OCI-LY3 (cell line): ENCODE results near the gene PILRB.

Experiments
- EZH2phosphoT487 ChIP-seq: fragments of 200-600 bp; shearing (Covaris generic); IDR thresholded peaks from 2 replicates; pipeline ENCODE4 v1.6.1; 2018; ENCODE audit warnings: antibody characterized with exemption, mixed run types, low read depth
- TF ChIP-seq, protein P1 (sequence below): fragments of 200-600, 300-600 bp; sonication (generic); IDR thresholded peaks from 2 replicates; pipeline ENCODE4 v1.5.1; 2014; ENCODE audit warnings: antibody characterized with exemption, low read length, low read depth

DNA sequence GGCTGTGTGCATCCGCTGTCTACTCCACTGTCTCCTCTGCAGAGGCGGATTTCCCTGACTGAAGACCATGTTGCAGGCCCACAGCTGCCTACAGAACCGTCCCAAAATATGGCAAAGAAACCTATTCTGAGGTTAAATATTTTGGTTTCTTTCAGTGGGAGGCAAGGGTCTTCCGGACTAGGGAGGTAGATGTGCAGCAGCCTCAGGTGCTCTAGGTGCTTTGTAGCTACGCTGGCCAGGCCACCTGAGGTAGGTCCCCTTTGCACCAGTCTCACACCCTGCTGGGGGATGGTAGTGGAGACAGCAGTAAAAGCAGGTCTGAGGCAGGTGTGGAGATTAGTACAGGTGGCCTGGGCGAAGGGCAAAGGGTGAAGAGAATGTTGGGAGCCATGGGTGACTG lies 8.2 kb upstream of the PILRB start:
- TF ChIP-seq, protein P1, sequence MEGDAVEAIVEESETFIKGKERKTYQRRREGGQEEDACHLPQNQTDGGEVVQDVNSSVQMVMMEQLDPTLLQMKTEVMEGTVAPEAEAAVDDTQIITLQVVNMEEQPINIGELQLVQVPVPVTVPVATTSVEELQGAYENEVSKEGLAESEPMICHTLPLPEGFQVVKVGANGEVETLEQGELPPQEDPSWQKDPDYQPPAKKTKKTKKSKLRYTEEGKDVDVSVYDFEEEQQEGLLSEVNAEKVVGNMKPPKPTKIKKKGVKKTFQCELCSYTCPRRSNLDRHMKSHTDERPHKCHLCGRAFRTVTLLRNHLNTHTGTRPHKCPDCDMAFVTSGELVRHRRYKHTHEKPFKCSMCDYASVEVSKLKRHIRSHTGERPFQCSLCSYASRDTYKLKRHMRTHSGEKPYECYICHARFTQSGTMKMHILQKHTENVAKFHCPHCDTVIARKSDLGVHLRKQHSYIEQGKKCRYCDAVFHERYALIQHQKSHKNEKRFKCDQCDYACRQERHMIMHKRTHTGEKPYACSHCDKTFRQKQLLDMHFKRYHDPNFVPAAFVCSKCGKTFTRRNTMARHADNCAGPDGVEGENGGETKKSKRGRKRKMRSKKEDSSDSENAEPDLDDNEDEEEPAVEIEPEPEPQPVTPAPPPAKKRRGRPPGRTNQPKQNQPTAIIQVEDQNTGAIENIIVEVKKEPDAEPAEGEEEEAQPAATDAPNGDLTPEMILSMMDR: no peak
- no peak for TF ChIP-seq EZH2phosphoT487
